ENCODE data around the gene ZNF710. TPM values are rescaled to one million over a fixed set of nuclear protein-coding genes. Genes with fewer than 3 reads are reported as not detected.

ZNF710 gene
- total and polyA plus RNA-seq, 2 of the 13 experiments (the other 11 are each of a cell fraction or from before 2014, with no cell fraction given): 4.7 to 20.6 TPM

DNA sequence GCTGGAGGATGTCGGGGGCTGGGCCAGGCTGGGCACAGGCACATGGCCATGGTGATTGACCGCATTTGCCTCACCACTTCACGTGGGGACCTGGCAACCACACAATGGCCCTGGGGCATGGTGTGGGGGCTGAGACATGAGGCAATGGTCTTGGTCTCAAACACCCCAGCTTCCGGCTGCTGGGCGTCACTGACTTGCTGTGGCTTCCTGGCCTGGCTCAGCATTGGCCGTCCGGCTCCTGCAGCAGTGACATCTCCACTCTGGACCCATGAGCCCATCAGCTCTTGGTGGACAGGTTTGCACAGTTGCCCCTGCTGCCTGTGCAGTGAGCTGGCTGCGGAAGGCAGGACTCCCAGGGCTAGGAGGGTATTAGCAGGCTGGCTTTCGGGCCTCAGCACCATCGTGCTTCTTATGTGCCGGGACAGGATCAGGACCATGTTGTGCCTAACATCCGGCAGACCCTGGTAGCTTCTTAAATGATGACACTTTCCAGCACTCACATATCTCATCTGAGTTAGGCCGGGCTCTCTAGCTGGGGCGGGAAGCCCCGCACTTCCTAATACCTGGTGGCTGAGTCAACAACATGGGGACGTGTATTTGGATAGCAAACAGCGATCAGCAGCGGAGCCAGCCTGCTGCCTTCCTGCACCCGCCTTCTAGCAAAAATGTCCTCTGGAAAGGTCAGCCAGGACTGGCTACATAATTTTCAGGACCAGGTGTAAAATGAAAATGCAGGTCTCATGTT lies 34.1 kb downstream of the ZNF710 start (continued):
- TF ChIP-seq MAFF (IDR thresholded peaks at IDR 0.05; ENCODE audit: low read depth, low read length) (0 out of 2 replicates have a peak, but pooled peaks have one; percentile 3), ZNF629 (CRISPR knock-in tag; conservative IDR thresholded peaks at IDR 0.05) (no peak; the same call in 1 of the 2 replicates), RARG (CRISPR knock-in tag; IDR thresholded peaks at IDR 0.05; ENCODE audit: low read depth) (no peak), KLF13 (CRISPR knock-in tag; IDR thresholded peaks at IDR 0.05) (no peak), TCF12 (IDR thresholded peaks at IDR 0.05) (no peak), TCF12 (CRISPR knock-in tag; IDR thresholded peaks at IDR 0.05) (no peak), KDM1A (CRISPR knock-in tag; IDR thresholded peaks at IDR 0.05) (no peak), ZNF773 (CRISPR knock-in tag; IDR thresholded peaks at IDR 0.05; ENCODE audit: borderline replicate concordance) (no peak), CENPX (CRISPR knock-in tag; IDR thresholded peaks at IDR 0.05) (no peak), TEAD3 (CRISPR knock-in tag; optimal IDR thresholded peaks at IDR 0.05; ENCODE audit: borderline replicate concordance) (peak; percentile 93), ZNF891 (CRISPR knock-in tag; IDR thresholded peaks at IDR 0.05) (no peak), KAT7 (CRISPR knock-in tag; IDR thresholded peaks at IDR 0.05; ENCODE audit: borderline replicate concordance) (no peak), ETV5 (CRISPR knock-in tag; IDR thresholded peaks at IDR 0.05; ENCODE audit: borderline replicate concordance) (peak; percentile 55; the same call in 1 of the 2 replicates), ZNF703 (CRISPR knock-in tag; IDR thresholded peaks at IDR 0.05; ENCODE audit: borderline replicate concordance) (no peak), KAT2B (IDR thresholded peaks at IDR 0.05; ENCODE audit: borderline replicate concordance, low read depth, low read length) (no peak), PHF21A (CRISPR knock-in tag; IDR thresholded peaks at IDR 0.05) (peak; percentile 69; the same call in 1 of the 2 replicates), RFX1 (IDR thresholded peaks at IDR 0.05) (no peak), SPEN (CRISPR knock-in tag; IDR thresholded peaks at IDR 0.05; ENCODE audit: low read depth) (no peak), TBP (CRISPR knock-in tag; IDR thresholded peaks at IDR 0.05) (no peak), DR1 (CRISPR knock-in tag; IDR thresholded peaks at IDR 0.05) (no peak), REXO4 (CRISPR knock-in tag; IDR thresholded peaks at IDR 0.05; ENCODE audit: borderline replicate concordance) (no peak)
- TF ChIP-seq, protein P1, sequence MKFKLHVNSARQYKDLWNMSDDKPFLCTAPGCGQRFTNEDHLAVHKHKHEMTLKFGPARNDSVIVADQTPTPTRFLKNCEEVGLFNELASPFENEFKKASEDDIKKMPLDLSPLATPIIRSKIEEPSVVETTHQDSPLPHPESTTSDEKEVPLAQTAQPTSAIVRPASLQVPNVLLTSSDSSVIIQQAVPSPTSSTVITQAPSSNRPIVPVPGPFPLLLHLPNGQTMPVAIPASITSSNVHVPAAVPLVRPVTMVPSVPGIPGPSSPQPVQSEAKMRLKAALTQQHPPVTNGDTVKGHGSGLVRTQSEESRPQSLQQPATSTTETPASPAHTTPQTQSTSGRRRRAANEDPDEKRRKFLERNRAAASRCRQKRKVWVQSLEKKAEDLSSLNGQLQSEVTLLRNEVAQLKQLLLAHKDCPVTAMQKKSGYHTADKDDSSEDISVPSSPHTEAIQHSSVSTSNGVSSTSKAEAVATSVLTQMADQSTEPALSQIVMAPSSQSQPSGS (CRISPR knock-in tag; IDR thresholded peaks at IDR 0.05): 0 out of 2 replicates have a peak, but pooled peaks have one; percentile 32
- TF ChIP-seq, protein P2, sequence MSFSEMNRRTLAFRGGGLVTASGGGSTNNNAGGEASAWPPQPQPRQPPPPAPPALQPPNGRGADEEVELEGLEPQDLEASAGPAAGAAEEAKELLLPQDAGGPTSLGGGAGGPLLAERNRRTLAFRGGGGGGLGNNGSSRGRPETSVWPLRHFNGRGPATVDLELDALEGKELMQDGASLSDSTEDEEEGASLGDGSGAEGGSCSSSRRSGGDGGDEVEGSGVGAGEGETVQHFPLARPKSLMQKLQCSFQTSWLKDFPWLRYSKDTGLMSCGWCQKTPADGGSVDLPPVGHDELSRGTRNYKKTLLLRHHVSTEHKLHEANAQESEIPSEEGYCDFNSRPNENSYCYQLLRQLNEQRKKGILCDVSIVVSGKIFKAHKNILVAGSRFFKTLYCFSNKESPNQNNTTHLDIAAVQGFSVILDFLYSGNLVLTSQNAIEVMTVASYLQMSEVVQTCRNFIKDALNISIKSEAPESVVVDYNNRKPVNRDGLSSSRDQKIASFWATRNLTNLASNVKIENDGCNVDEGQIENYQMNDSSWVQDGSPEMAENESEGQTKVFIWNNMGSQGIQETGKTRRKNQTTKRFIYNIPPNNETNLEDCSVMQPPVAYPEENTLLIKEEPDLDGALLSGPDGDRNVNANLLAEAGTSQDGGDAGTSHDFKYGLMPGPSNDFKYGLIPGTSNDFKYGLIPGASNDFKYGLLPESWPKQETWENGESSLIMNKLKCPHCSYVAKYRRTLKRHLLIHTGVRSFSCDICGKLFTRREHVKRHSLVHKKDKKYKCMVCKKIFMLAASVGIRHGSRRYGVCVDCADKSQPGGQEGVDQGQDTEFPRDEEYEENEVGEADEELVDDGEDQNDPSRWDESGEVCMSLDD (CRISPR knock-in tag; IDR thresholded peaks at IDR 0.05; ENCODE audit: borderline replicate concordance): no peak
- TF ChIP-seq, protein P3, sequence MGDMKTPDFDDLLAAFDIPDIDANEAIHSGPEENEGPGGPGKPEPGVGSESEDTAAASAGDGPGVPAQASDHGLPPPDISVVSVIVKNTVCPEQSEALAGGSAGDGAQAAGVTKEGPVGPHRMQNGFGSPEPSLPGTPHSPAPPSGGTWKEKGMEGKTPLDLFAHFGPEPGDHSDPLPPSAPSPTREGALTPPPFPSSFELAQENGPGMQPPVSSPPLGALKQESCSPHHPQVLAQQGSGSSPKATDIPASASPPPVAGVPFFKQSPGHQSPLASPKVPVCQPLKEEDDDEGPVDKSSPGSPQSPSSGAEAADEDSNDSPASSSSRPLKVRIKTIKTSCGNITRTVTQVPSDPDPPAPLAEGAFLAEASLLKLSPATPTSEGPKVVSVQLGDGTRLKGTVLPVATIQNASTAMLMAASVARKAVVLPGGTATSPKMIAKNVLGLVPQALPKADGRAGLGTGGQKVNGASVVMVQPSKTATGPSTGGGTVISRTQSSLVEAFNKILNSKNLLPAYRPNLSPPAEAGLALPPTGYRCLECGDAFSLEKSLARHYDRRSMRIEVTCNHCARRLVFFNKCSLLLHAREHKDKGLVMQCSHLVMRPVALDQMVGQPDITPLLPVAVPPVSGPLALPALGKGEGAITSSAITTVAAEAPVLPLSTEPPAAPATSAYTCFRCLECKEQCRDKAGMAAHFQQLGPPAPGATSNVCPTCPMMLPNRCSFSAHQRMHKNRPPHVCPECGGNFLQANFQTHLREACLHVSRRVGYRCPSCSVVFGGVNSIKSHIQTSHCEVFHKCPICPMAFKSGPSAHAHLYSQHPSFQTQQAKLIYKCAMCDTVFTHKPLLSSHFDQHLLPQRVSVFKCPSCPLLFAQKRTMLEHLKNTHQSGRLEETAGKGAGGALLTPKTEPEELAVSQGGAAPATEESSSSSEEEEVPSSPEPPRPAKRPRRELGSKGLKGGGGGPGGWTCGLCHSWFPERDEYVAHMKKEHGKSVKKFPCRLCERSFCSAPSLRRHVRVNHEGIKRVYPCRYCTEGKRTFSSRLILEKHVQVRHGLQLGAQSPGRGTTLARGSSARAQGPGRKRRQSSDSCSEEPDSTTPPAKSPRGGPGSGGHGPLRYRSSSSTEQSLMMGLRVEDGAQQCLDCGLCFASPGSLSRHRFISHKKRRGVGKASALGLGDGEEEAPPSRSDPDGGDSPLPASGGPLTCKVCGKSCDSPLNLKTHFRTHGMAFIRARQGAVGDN (CRISPR knock-in tag; IDR thresholded peaks at IDR 0.05): peak; percentile 86

All from HepG2 (cell line).